Neural progenitor cell (in vitro differentiated cells): ENCODE results near the gene HAAO. TPM values are rescaled to one million over a fixed set of nuclear protein-coding genes. Genes with fewer than 3 reads are reported as not detected.

Experiments
- DNase-seq: peaks from one replicate; pipeline ENCODE4 v3.0.0-alpha.2; 2016; ENCODE audit warnings: low spot score
- H2AFZ ChIP-seq: fragments of 200-600 bp; sonication (generic); replicated peaks from 2 replicates; pipeline ENCODE4 v1.6.1; 2016; ENCODE audit warnings: antibody characterized with exemption
- H3F3A ChIP-seq: fragments of 200-600 bp; sonication (generic); 2 replicates; pipeline ENCODE4 v1.6.1; 2016; ENCODE audit warnings: antibody characterized with exemption, low read depth
- H3K27ac ChIP-seq: fragments of 200-600 bp; sonication (generic); 2 replicates; pipeline ENCODE4 v1.5.1; 2016; ENCODE audit warnings: mild to moderate bottlenecking
- H3K27me3 ChIP-seq: fragments of 200-600 bp; sonication (generic); 2 replicates; pipeline ENCODE4 v1.6.1; 2016; ENCODE audit warnings: mild to moderate bottlenecking, moderate library complexity
- H3K36me3 ChIP-seq: fragments of 200-600 bp; sonication (generic); 2 replicates; pipeline ENCODE4 v1.5.1; 2016
- H3K4me1 ChIP-seq: fragments of 200-600 bp; sonication (generic); 2 replicates; pipeline ENCODE4 v1.6.1; 2016; ENCODE audit warnings: mixed run types
- H3K4me2 ChIP-seq: fragments of 200-600 bp; sonication (generic); 2 replicates; pipeline ENCODE4 v1.6.1; 2016
- H3K4me3 ChIP-seq: fragments of 200-600 bp; sonication (generic); 2 replicates; pipeline ENCODE4 v1.5.1; 2016
- H3K79me2 ChIP-seq: fragments of 200-600 bp; sonication (generic); 2 replicates; pipeline ENCODE4 v1.6.1; 2016; ENCODE audit warnings: low read depth
- H3K9ac ChIP-seq: fragments of 200-600 bp; sonication (generic); 2 replicates; pipeline ENCODE4 v1.6.1; 2016
- H3K9me3 ChIP-seq: fragments of 200-600 bp; sonication (generic); 2 replicates; pipeline ENCODE4 v1.5.1; 2016; ENCODE audit warnings: low read depth
- H4K20me1 ChIP-seq: fragments of 200-600 bp; sonication (generic); 2 replicates; pipeline ENCODE4 v1.6.1; 2016; ENCODE audit warnings: low read depth
- H3K27ac Mint-ChIP-seq: 3 replicates; pipeline ENCODE4 v1.8.0; 2021; ENCODE audit warnings: mixed read lengths
- H3K27me3 Mint-ChIP-seq: 2 replicates; pipeline ENCODE4 v1.8.0; 2022; ENCODE audit warnings: low read depth, mild to moderate bottlenecking, inconsistent platforms, moderate library complexity, mixed read lengths; ENCODE audit not compliant: insufficient read depth
- H3K36me3 Mint-ChIP-seq: 3 replicates; pipeline ENCODE4 v1.8.0; 2021; ENCODE audit warnings: mixed read lengths
- H3K4me1 Mint-ChIP-seq: 3 replicates; pipeline ENCODE4 v1.8.0; 2021; ENCODE audit warnings: mixed read lengths
- H3K4me3 Mint-ChIP-seq: 3 replicates; pipeline ENCODE4 v1.8.0; 2021; ENCODE audit warnings: mild to moderate bottlenecking, moderate library complexity, mixed read lengths
- H3K9me3 Mint-ChIP-seq: 3 replicates; pipeline ENCODE4 v1.8.0; 2020; ENCODE audit warnings: mixed read lengths
- EZH2 ChIP-seq: fragments of 200-600 bp; sonication (generic); IDR thresholded peaks from 2 replicates; pipeline ENCODE4 v1.6.1; 2017; ENCODE audit warnings: antibody characterized with exemption, mild to moderate bottlenecking, moderate library complexity
- EZH2phosphoT487 ChIP-seq: fragments of 200-600 bp; sonication (generic); IDR thresholded peaks from 2 replicates; pipeline ENCODE4 v1.6.1; 2017; ENCODE audit warnings: antibody characterized with exemption
- total RNA-seq: library from RNA; depleted of rRNA; stranded (reverse); fragments of >200 nt; gene quantifications from 2 replicates; pipeline ENCODE4 v1.2.3, GENCODE V29; 2015; ENCODE audit warnings: low replicate concordance
- TF ChIP-seq, protein P1 (sequence below): fragments of 200-600 bp; sonication (generic); IDR thresholded peaks from 2 replicates; pipeline ENCODE4 v1.5.1; 2017; ENCODE audit warnings: antibody characterized with exemption, mild to moderate bottlenecking

The HAAO gene
- total RNA-seq, 1 donor from 2014 or later = 0.77 TPM

GRCh38 chr2:42792087-42792582, 248 bp downstream of the HAAO start:
- H3K4me2 ChIP-seq = peak overlapping the region; percentile 91
- H3K4me1 Mint-ChIP-seq = peaks cover 34% of the 10 kb centered on the region
- no peak for DNase-seq
- H3K27me3 ChIP-seq = peaks cover 34% of the 10 kb centered on the region
- peak overlapping the region; percentile 62 for H3K4me3 ChIP-seq
- no peaks in the 10 kb centered on the region for H3K79me2 ChIP-seq
- H3K9me3 ChIP-seq = no peaks in the 10 kb centered on the region
- no peak overlapping the region for H3K27ac ChIP-seq
- H2AFZ ChIP-seq = peak overlapping the region; percentile 84
- H3K4me3 Mint-ChIP-seq = peak overlapping the region; percentile 54
- no peak overlapping the region for H3K27ac Mint-ChIP-seq
- H3K4me1 ChIP-seq = peaks cover 22% of the 10 kb centered on the region
- no peaks in the 10 kb centered on the region for H4K20me1 ChIP-seq
- peaks cover 27% of the 10 kb centered on the region for H3K27me3 Mint-ChIP-seq
- H3K9me3 Mint-ChIP-seq = peaks cover 6% of the 10 kb centered on the region
- H3K36me3 ChIP-seq = no peaks in the 10 kb centered on the region
- TF ChIP-seq EZH2 = no peak
- TF ChIP-seq, protein P1, sequence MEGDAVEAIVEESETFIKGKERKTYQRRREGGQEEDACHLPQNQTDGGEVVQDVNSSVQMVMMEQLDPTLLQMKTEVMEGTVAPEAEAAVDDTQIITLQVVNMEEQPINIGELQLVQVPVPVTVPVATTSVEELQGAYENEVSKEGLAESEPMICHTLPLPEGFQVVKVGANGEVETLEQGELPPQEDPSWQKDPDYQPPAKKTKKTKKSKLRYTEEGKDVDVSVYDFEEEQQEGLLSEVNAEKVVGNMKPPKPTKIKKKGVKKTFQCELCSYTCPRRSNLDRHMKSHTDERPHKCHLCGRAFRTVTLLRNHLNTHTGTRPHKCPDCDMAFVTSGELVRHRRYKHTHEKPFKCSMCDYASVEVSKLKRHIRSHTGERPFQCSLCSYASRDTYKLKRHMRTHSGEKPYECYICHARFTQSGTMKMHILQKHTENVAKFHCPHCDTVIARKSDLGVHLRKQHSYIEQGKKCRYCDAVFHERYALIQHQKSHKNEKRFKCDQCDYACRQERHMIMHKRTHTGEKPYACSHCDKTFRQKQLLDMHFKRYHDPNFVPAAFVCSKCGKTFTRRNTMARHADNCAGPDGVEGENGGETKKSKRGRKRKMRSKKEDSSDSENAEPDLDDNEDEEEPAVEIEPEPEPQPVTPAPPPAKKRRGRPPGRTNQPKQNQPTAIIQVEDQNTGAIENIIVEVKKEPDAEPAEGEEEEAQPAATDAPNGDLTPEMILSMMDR = no peak
- no peak for TF ChIP-seq EZH2phosphoT487
- H3K36me3 Mint-ChIP-seq = peaks cover 9% of the 10 kb centered on the region
- peaks cover 32% of the 10 kb centered on the region for H3F3A ChIP-seq
- H3K9ac ChIP-seq = no peak overlapping the region

- Mint-ChIP-seq H3K4me1 (peaks cover 34% of the 10 kb centered on the region), H3K4me3 (peak overlapping the region; percentile 54), H3K9me3 (peaks cover 6% of the 10 kb centered on the region), H3K27ac (no peak overlapping the region), H3K27me3 (peaks cover 27% of the 10 kb centered on the region), H3K36me3 (peaks cover 9% of the 10 kb centered on the region)
- H3K9ac ChIP-seq = no peak overlapping the region
- peaks cover 34% of the 10 kb centered on the region for H3K27me3 ChIP-seq
- H3K79me2 ChIP-seq = no peaks in the 10 kb centered on the region
- no peak for TF ChIP-seq EZH2phosphoT487
- DNase-seq = no peak
- H3K4me1 ChIP-seq = peaks cover 23% of the 10 kb centered on the region
- H3K4me2 ChIP-seq = no peak overlapping the region
- H3K27ac ChIP-seq = no peak overlapping the region
- no peaks in the 10 kb centered on the region for H3K36me3 ChIP-seq
- H2AFZ ChIP-seq = no peak overlapping the region
- H3F3A ChIP-seq = peaks cover 33% of the 10 kb centered on the region
- no peaks in the 10 kb centered on the region for H3K9me3 ChIP-seq
- H3K4me3 ChIP-seq = no peak overlapping the region
- H4K20me1 ChIP-seq = no peaks in the 10 kb centered on the region
Observed at GRCh38 chr2:42791606-42792005, 777 bp downstream of the HAAO start.

DNA sequence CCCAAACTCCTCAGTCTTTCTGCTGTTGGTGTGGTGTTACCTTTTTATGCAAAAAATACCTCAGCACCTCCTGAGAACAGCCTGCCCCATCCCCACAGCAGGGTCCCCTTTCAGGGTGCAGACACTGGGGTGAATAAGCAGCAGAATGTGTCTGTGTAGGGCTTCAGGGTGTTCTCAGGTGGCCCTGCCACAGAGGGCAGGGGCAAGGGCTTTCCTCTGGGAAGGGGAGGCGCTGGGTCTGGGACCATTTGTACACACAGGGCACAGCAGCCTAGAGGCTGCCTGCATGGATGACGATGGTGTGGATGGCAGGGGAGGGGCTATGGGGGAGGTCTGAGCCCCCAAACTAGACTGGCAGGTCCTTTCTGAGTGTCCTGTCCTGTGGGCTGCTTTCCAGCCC, 2.6 kb downstream of the HAAO start:
- no peak for DNase-seq
- peaks cover 28% of the 10 kb centered on the region for H3K4me1 ChIP-seq
- peaks cover 34% of the 10 kb centered on the region for H3K27me3 ChIP-seq
- peaks cover 6% of the 10 kb centered on the region for H3K9me3 Mint-ChIP-seq
- no peaks in the 10 kb centered on the region for H3K9me3 ChIP-seq
- no peak overlapping the region for H3K27ac ChIP-seq
- no peaks in the 10 kb centered on the region for H3K79me2 ChIP-seq
- H3K9ac ChIP-seq = no peak overlapping the region
- no peak overlapping the region for H3K4me3 ChIP-seq
- no peak overlapping the region for H3K4me3 Mint-ChIP-seq
- peaks cover 9% of the 10 kb centered on the region for H3K36me3 Mint-ChIP-seq
- peaks cover 26% of the 10 kb centered on the region for H3K27me3 Mint-ChIP-seq
- no peaks in the 10 kb centered on the region for H3K36me3 ChIP-seq
- no peak for TF ChIP-seq EZH2
- TF ChIP-seq, protein P1 = no peak
- TF ChIP-seq EZH2phosphoT487 = no peak
- no peak overlapping the region for H3K4me2 ChIP-seq
- no peak overlapping the region for H2AFZ ChIP-seq
- H3F3A ChIP-seq = peaks cover 37% of the 10 kb centered on the region
- H3K27ac Mint-ChIP-seq = no peak overlapping the region
- peaks cover 47% of the 10 kb centered on the region for H3K4me1 Mint-ChIP-seq
- no peaks in the 10 kb centered on the region for H4K20me1 ChIP-seq

GRCh38 chr2:42788882-42789281, 3.5 kb downstream of the HAAO start:
- Mint-ChIP-seq H3K27ac (peak overlapping the region; percentile 94), H3K4me1 (peaks cover 40% of the 10 kb centered on the region), H3K36me3 (peaks cover 9% of the 10 kb centered on the region), H3K27me3 (peaks cover 22% of the 10 kb centered on the region), H3K9me3 (peaks cover 6% of the 10 kb centered on the region), H3K4me3 (peak overlapping the region; percentile 39)
- Histone ChIP-seq H4K20me1 (no peaks in the 10 kb centered on the region), H3K9ac (no peak overlapping the region), H3K4me2 (no peak overlapping the region), H3K36me3 (no peaks in the 10 kb centered on the region), H3K79me2 (no peaks in the 10 kb centered on the region), H3K4me1 (peaks cover 19% of the 10 kb centered on the region), H2AFZ (no peak overlapping the region), H3K27me3 (peaks cover 33% of the 10 kb centered on the region), H3K27ac (no peak overlapping the region), H3K9me3 (no peaks in the 10 kb centered on the region), H3F3A (peaks cover 28% of the 10 kb centered on the region), H3K4me3 (no peak overlapping the region)
- no peak for DNase-seq
- no peak for TF ChIP-seq EZH2
- TF ChIP-seq, protein P1 = no peak
- TF ChIP-seq EZH2phosphoT487 = no peak
